ENCODE data around the gene OR14I1.
"Not testable (repeated sequence)": the region's sequence is repeated elsewhere in the genome, so short reads cannot be mapped to it uniquely, and the experiment has no call there.

The OR14I1 gene

GRCh38 chr1:248686815-248687214, 15.8 kb downstream of the OR14I1 start:
- no peak for DNase-seq

GRCh38 chr1:248681651-248682050, 20.9 kb downstream of the OR14I1 start:
- DNase-seq, result no peak

- DNase-seq, result no peak
Measured at GRCh38 chr1:248670003-248670402, 32.6 kb downstream of the OR14I1 start.

- DNase-seq, result not testable (repeated sequence)
Measured at GRCh38 chr1:248663453-248664328, 38.9 kb downstream of the OR14I1 start.

GRCh38 chr1:248656797-248657196, 45.8 kb downstream of the OR14I1 start:
- not testable (repeated sequence) for DNase-seq

GRCh38 chr1:248655354-248655753, 47.2 kb downstream of the OR14I1 start, which contains the start of gene OR2T27:
Gene OR2T27 (minus strand): TSS chr1:248655528. CDS start chr1:248650884, 4,644 bp downstream.
- not testable (repeated sequence) for DNase-seq

All from fibroblast of skin of back (primary cell).